Spinal cord (tissue), 10 donors: ENCODE measurements around the gene CELA3A. TPM values are rescaled to one million over a fixed set of nuclear protein-coding genes. Genes with fewer than 3 reads are reported as not detected.
"Not testable (repeated sequence)": the region's sequence is repeated elsewhere in the genome, so short reads cannot be mapped to it uniquely, and the experiment has no call there.

Source experiments
- DNase-seq, 6 donors: peaks; one replicate each; pipeline versions ENCODE4 v3.0.0 to v3.0.0-alpha.2; 2013 to 2015; ENCODE audit warnings: low spot score in 6 of 6, low read depth in 4 of 6
- H3K27ac ChIP-seq: one replicate; pipeline ENCODE4 v1.5.1; 2013; ENCODE audit warnings: low read depth, low read length, control low read depth
- H3K27me3 ChIP-seq: one replicate; pipeline ENCODE4 v1.6.1; 2013; ENCODE audit warnings: low read length; ENCODE audit not compliant: control insufficient read depth, insufficient read depth
- H3K36me3 ChIP-seq: one replicate; pipeline ENCODE4 v1.6.1; 2013; ENCODE audit warnings: low read length; ENCODE audit not compliant: control insufficient read depth, insufficient read depth
- H3K4me1 ChIP-seq: one replicate; pipeline ENCODE4 v1.6.1; 2013; ENCODE audit warnings: low read length; ENCODE audit not compliant: control insufficient read depth, insufficient read depth
- H3K4me3 ChIP-seq: one replicate; pipeline ENCODE4 v1.5.1; 2013; ENCODE audit warnings: low read depth, low read length, control low read depth
- H3K9me3 ChIP-seq: one replicate; pipeline ENCODE4 v1.6.1; 2013; ENCODE audit warnings: low read length; ENCODE audit not compliant: control insufficient read depth, insufficient read depth
- WGBS: methylation state at CpG from one replicate; pipeline ENCODE4 v1.1.5; 2013; ENCODE audit warnings: missing lambda C conversion rate; ENCODE audit not compliant: insufficient coverage; 5-methylcytosine and 5-hydroxymethylcytosine counted together
- polyA plus RNA-seq, 2 donors: library from polyadenylated mRNA; unstranded; fragments of 120-200 nt; gene quantifications; one replicate each; pipeline ENCODE4 v1.2.1, GENCODE V29; 2013; ENCODE audit not compliant: insufficient read length in 2 of 2
- total RNA-seq, 2 donors: library from RNA; depleted of rRNA in 1 of 2; stranded (reverse); fragments of 120-200 nt in 1 of 2; fragments of >200 nt in 1 of 2; gene quantifications; one replicate each; pipeline versions ENCODE4 v1.2.3 to v1.2.4, GENCODE V29; 2013 to 2014
- donor health status: healthy.

Gene CELA3A
- total and polyA plus RNA-seq, 4 donors = not detected

- Histone ChIP-seq H3K9me3 (no peaks in the 10 kb centered on the region), H3K4me1 (peaks cover 9% of the 10 kb centered on the region), H3K4me3 (no peak overlapping the region), H3K36me3 (peaks cover 4% of the 10 kb centered on the region), H3K27ac (no peak overlapping the region), H3K27me3 (no peaks in the 10 kb centered on the region)
- WGBS = 94% methylated on average over 3 of the region's 3 CpGs
- no peak for DNase-seq
These were observed 29.0 kb downstream of the CELA3A start for GRCh38 chr1:22030473-22030872.

DNA sequence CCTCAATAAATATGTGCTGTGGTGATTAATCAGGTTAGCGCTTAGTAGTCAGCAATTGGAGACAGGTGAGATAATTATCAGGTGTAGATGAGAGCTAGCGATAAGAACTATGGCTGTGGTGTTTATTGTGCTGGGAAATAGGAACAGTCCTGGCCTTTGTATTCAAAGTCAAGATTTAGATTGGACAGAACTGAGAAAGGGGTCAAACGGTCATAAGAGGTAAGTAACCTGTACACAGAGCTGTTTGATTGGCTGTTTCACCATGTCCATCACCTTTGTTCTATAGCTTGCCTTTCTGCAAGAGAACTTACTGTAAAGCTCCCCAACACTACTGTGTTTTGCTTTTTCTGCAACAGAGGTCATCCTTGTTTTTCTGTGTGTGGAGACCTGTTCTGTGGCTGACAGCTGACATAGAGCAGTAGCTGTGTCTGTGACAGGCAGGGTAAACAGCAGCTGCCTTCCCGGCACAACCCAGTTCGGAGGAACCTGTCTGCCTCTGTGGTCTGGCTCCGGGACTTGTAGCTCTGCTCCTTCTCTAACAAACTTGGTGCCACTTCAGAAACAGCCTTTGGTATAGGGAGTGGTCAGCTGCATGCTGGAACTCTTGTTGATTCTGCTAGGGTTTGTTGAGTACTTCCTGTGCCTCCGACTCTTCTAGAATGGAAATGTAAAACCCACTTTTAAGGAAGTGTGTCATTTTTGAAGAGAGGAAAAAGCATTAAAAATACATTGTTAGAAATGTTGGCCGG is 29.9 kb downstream of the CELA3A start:
- H3K27me3 ChIP-seq = no peaks in the 10 kb centered on the region
- 95% methylated on average over 7 of the region's 8 CpGs for WGBS

GRCh38 chr1:22034834-22035233 is 33.4 kb downstream of the CELA3A start:
- not testable (repeated sequence) for H3K9me3 ChIP-seq, DNase-seq, H3K27ac ChIP-seq, H3K4me1 ChIP-seq, H3K36me3 ChIP-seq, H3K27me3 ChIP-seq, H3K4me3 ChIP-seq
- 100% methylated on average over 1 of the region's 5 CpGs for WGBS

More for the DNA sequence above, 29.9 kb downstream of the CELA3A start:
- H3K4me3 ChIP-seq = no peak overlapping the region
- H3K36me3 ChIP-seq = peaks cover 4% of the 10 kb centered on the region
- H3K9me3 ChIP-seq = no peaks in the 10 kb centered on the region
- no peak overlapping the region for H3K27ac ChIP-seq
- H3K4me1 ChIP-seq = peaks cover 2% of the 10 kb centered on the region
- DNase-seq = no peak

- Histone ChIP-seq H3K9me3 (no peaks in the 10 kb centered on the region), H3K36me3 (no peaks in the 10 kb centered on the region), H3K4me3 (no peak overlapping the region), H3K27me3 (no peaks in the 10 kb centered on the region), H3K27ac (no peak overlapping the region), H3K4me1 (peaks cover 11% of the 10 kb centered on the region)
- no peak for DNase-seq
- 40% methylated on average over 1 of the region's 7 CpGs for WGBS
These were observed 36.1 kb downstream of the CELA3A start for GRCh38 chr1:22037520-22037919.

DNA sequence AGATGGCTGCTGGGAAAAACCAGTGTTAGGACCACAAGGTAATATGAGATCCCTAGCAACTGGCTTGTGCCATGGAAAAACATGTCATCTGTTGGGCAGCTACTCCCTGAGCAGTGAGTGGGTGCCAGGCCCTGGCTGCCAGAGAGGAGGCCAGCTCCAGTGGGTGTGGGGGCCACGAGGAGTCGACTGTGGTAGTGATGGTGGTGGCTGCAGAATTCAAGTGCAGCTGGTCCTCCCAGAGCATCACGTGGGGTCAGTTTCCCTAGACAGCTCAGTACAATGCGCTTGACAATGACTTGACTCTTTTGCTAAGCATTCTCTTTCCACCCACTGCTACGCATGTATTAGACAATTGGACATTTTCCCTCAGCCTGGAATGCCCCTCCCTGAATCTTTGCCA is 36.6 kb downstream of the CELA3A start:
- no peaks in the 10 kb centered on the region for H3K36me3 ChIP-seq
- no peak overlapping the region for H3K4me3 ChIP-seq
- peaks cover 11% of the 10 kb centered on the region for H3K4me1 ChIP-seq
- WGBS = 73% methylated on average over 4 of the region's 5 CpGs
- H3K27me3 ChIP-seq = no peaks in the 10 kb centered on the region
- no peaks in the 10 kb centered on the region for H3K9me3 ChIP-seq
- no peak for DNase-seq
- no peak overlapping the region for H3K27ac ChIP-seq

GRCh38 chr1:22039594-22040285 is 38.3 kb downstream of the CELA3A start:
- Histone ChIP-seq H3K9me3 (no peaks in the 10 kb centered on the region), H3K27ac (no peak overlapping the region), H3K27me3 (no peaks in the 10 kb centered on the region), H3K4me1 (peaks cover 11% of the 10 kb centered on the region), H3K36me3 (no peaks in the 10 kb centered on the region), H3K4me3 (no peak overlapping the region)
- WGBS = 36% methylated on average over 4 of the region's 6 CpGs
- peak in 2 of 6 donors; percentile 64 to 68 for DNase-seq

DNA sequence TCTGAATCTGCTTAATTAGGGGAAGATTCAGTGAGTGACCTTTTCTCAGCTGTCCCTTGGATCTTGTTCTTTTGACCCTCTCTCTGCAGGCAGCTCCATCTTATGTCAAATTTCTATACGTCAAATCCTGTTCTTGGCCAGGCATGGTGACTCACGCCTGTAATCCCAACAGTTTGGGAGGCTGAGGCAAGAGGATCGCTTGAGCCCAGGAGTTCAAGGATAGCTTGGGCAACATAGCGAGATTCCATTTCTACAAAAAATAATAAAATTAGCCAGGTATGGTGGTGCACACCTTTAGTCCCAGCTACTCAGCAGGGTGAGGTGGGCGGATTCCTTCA is 38.8 kb downstream of the CELA3A start:
- H3K36me3 ChIP-seq = no peaks in the 10 kb centered on the region
- 82% methylated on average over 2 of the region's 5 CpGs for WGBS
- DNase-seq = no peak
- H3K4me1 ChIP-seq = peaks cover 11% of the 10 kb centered on the region
- no peaks in the 10 kb centered on the region for H3K9me3 ChIP-seq
- no peaks in the 10 kb centered on the region for H3K27me3 ChIP-seq
- no peak overlapping the region for H3K4me3 ChIP-seq
- no peak overlapping the region for H3K27ac ChIP-seq

DNA sequence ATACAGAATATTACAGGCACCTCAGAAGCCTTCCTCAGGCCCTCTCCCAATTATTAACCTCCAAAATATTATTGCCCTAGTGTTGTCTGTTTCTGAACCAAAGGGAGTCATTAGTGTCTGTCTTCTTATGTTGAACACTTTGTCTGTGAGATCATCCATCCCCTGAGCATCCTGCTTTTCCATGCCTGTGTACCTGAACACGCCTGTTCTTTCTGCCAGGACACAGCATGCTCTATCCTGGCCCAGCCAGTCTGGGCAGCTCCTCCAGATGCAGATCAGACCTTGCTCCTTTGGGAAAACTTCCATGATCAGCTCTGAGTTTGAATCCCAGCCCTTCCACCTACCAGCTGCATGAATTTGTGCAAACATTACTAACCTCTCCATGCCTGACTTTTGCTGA is 40.0 kb downstream of the CELA3A start:
- Histone ChIP-seq H3K4me1 (peaks cover 11% of the 10 kb centered on the region), H3K27ac (no peak overlapping the region), H3K27me3 (no peaks in the 10 kb centered on the region), H3K36me3 (no peaks in the 10 kb centered on the region), H3K9me3 (no peaks in the 10 kb centered on the region), H3K4me3 (no peak overlapping the region)
- WGBS = 100% methylated on average over 1 of the region's 1 CpG
- DNase-seq = no peak

DNA sequence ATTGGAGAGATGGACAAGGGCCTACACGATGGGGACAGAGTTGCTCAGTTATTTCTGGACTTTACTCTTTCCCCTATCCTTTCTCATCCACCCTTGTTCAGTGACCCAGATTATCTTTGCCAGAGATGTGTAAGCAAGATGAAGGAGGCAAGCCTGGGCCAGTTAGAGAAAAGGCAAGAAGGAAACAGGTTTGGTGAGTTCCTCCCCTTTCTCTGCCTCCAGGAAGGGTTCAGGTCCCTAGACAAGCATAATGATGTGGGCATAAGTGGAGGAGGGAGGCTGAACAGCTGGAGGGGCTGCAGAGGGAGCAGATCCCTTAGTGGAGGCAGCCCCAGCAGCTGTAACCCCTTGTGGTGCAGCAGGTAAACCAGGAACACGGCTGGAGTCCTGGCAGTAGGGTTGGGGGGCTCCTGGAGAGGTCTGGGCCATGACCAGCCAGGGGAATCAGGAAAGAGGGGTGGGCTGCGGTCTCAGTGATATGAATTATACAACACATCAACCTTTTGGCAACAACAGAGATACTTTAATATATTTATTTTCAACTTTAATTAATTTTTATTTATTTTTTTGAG is 41.8 kb downstream of the CELA3A start:
- Histone ChIP-seq H3K27me3 (no peaks in the 10 kb centered on the region), H3K9me3 (no peaks in the 10 kb centered on the region), H3K4me1 (peaks cover 7% of the 10 kb centered on the region), H3K27ac (no peak overlapping the region), H3K36me3 (no peaks in the 10 kb centered on the region), H3K4me3 (no peak overlapping the region)
- DNase-seq = no peak
- WGBS = 67% methylated on average over 1 of the region's 3 CpGs
